Breast epithelium (tissue), 3 donors: ENCODE results near the gene RAB7B.

Experiments used
- CTCF ChIP-seq, 3 donors: fragments of 450-650 bp; IDR thresholded peaks; one replicate each; pipeline ENCODE4 v1.5.1; 2016 to 2017; ENCODE audit warnings: antibody characterized with exemption in 3 of 3, mild to moderate bottlenecking in 3 of 3, moderate library complexity in 3 of 3
- POLR2A ChIP-seq: fragments of 450-650 bp; IDR thresholded peaks from one replicate; pipeline ENCODE4 v1.6.1; 2016; ENCODE audit warnings: antibody characterized with exemption, mild to moderate bottlenecking, moderate library complexity
- POLR2AphosphoS5 ChIP-seq, 3 donors: sonication (generic); formaldehyde crosslinking; IDR thresholded peaks; one replicate each; pipeline ENCODE4 v1.6.1; 2017; ENCODE audit warnings: antibody characterized with exemption in 3 of 3

GRCh38 chr1:205986292-205986691, 16.9 kb downstream of the RAB7B start:
- TF ChIP-seq CTCF (IDR thresholded peaks at IDR 0.05) = no peak
- TF ChIP-seq POLR2A = no peak
- TF ChIP-seq POLR2AphosphoS5 (IDR thresholded peaks at IDR 0.05) = no peak
